ENCODE data around the gene GFM1.

GRCh38 chr3:158683230-158683962 lies 39.1 kb downstream of the GFM1 start:
- TF ChIP-seq CTCF (IDR thresholded peaks at IDR 0.05), result no peak
- TF ChIP-seq POLR2A (IDR thresholded peaks at IDR 0.05; ENCODE audit: low read depth), result no peak
- no peak for TF ChIP-seq POLR2AphosphoS5 (IDR thresholded peaks at IDR 0.05)
- no peak for TF ChIP-seq EP300 (IDR thresholded peaks at IDR 0.05)
